HCT116 (cell line): ENCODE results near the gene MRPS23. TPM values are rescaled to one million over a fixed set of nuclear protein-coding genes. Genes with fewer than 3 reads are reported as not detected.

Experiments used
- ATAC-seq: fragments of 200-7000 bp; cut with Tn5 transposase; 2 replicates; pipeline ENCODE4 v1.9.1; 2020; ENCODE audit warnings: mild to moderate bottlenecking, moderate library complexity
- BruUV-seq: library from RNA; stranded (reverse); fragments of 400-500 nt; replicated peaks from 2 replicates; lab custom pipeline; 2021; lab: Mats Ljungman, UMichigan
- CTCF ChIA-PET: fragments of 300-600 bp; sonication (Branson Sonifier 250); formaldehyde crosslinking; loops from one replicate; lab custom pipeline; 2021; ENCODE audit warnings: antibody characterized with exemption; lab: Charles Lee
- POLR2A ChIA-PET: fragments of 300-600, 350-600 bp; sonication (Branson Sonifier 250); formaldehyde crosslinking; loops from one replicate; lab custom pipeline; 2021; ENCODE audit warnings: antibody characterized with exemption; lab: Charles Lee
- RAD21 ChIA-PET, 2 experiments: fragments of 300-600 bp; sonication (Branson Sonifier 250); formaldehyde crosslinking; loops; one replicate each; lab custom pipeline; 2023; ENCODE audit warnings: low total read pairs in 2 of 2; ENCODE audit not compliant: uncharacterized antibody in 2 of 2, unreplicated experiment in 2 of 2, low non-redundant PET in 1 of 2; lab: Charles Lee
- DNase-seq: peaks from one replicate; pipeline ENCODE4 v3.0.0-alpha.2; 2010; ENCODE audit warnings: low read depth, low spot score
- H2AFZ ChIP-seq: fragments of 200-600 bp; shearing (Covaris generic), sonication (generic); 2 replicates; pipeline ENCODE4 v1.6.1; 2017; ENCODE audit warnings: low read depth, mixed run types, mixed read lengths, antibody characterized with exemption, low read length; ENCODE audit not compliant: poor library complexity, severe bottlenecking
- H3K27ac ChIP-seq: 2 replicates; pipeline ENCODE4 v1.5.1; 2012; ENCODE audit warnings: low read depth, low read length
- H3K27me3 ChIP-seq: fragments of 200-600 bp; sonication (generic); 2 replicates; pipeline ENCODE4 v1.6.1; 2016; ENCODE audit warnings: mixed run types, low read length, mixed read lengths; ENCODE audit not compliant: insufficient read depth
- H3K36me3 ChIP-seq, 2 experiments: fragments of 200-500 bp in 1 of 2; fragments of 200-600 bp in 1 of 2; sonication (Bioruptor generic) in 1 of 2; sonication (generic) in 1 of 2; 2 replicates each; pipeline versions ENCODE4 v1.5.1 to v1.6.1; 2014 to 2016; ENCODE audit warnings: low read length in 2 of 2, inconsistent platforms in 1 of 2, mixed read lengths in 1 of 2, mixed run types in 1 of 2; ENCODE audit not compliant: insufficient read depth in 2 of 2, control insufficient read depth in 1 of 2
- H3K4me1 ChIP-seq, 2 experiments: fragments of 200-600 bp in 1 of 2; sonication (generic) in 1 of 2; 2 replicates each; pipeline versions ENCODE4 v1.5.1 to v1.6.1; 2012 to 2017; ENCODE audit warnings: low read length in 2 of 2, inconsistent platforms in 1 of 2, mild to moderate bottlenecking in 1 of 2, mixed read lengths in 1 of 2, mixed run types in 1 of 2, moderate library complexity in 1 of 2; ENCODE audit not compliant: insufficient read depth in 2 of 2, control insufficient read depth in 1 of 2
- H3K4me2 ChIP-seq: fragments of 200-600 bp; sonication (generic); 2 replicates; pipeline ENCODE4 v1.6.1; 2017; ENCODE audit warnings: mixed run types, low read length, mixed read lengths
- H3K4me3 ChIP-seq, 2 experiments: fragments of 200-600 bp in 1 of 2; sonication (generic) in 1 of 2; replicated peaks in 1 of 2; 2 replicates each; pipeline ENCODE4 v1.5.1; 2011 to 2016; ENCODE audit warnings: low read length in 2 of 2, control low read depth in 1 of 2, low read depth in 1 of 2, mild to moderate bottlenecking in 1 of 2, mixed read lengths in 1 of 2, mixed run types in 1 of 2
- H3K79me2 ChIP-seq: fragments of 200-600 bp; sonication (generic); 2 replicates; pipeline ENCODE4 v1.6.1; 2017; ENCODE audit warnings: mild to moderate bottlenecking, mixed run types, low read length, moderate library complexity, mixed read lengths; ENCODE audit not compliant: insufficient read depth
- H3K9ac ChIP-seq: fragments of 200-600 bp; sonication (generic); 2 replicates; pipeline ENCODE4 v1.6.1; 2016; ENCODE audit warnings: low read length, mixed read lengths
- H3K9me2 ChIP-seq: fragments of 200-600 bp; sonication (generic), shearing (Covaris generic); 2 replicates; pipeline ENCODE4 v1.6.1; 2017; ENCODE audit warnings: mixed run types, mild to moderate bottlenecking, moderate library complexity; ENCODE audit not compliant: insufficient read depth
- H3K9me3 ChIP-seq, 2 experiments: fragments of 200-500 bp in 1 of 2; fragments of 200-600 bp in 1 of 2; sonication (Bioruptor generic) in 1 of 2; sonication (generic) in 1 of 2; 2 replicates each; pipeline ENCODE4 v1.6.1; 2014 to 2017; ENCODE audit warnings: low read length in 2 of 2, mixed read lengths in 2 of 2, inconsistent platforms in 1 of 2, low read depth in 1 of 2, mild to moderate bottlenecking in 1 of 2, mixed run types in 1 of 2, moderate library complexity in 1 of 2; ENCODE audit not compliant: control insufficient read depth in 1 of 2, insufficient read depth in 1 of 2
- H4K20me1 ChIP-seq: fragments of 200-600 bp; sonication (generic), shearing (Covaris generic); 2 replicates; pipeline ENCODE4 v1.6.1; 2017; ENCODE audit warnings: mixed run types, mild to moderate bottlenecking, moderate library complexity; ENCODE audit not compliant: insufficient read depth
- CEBPB ChIP-seq: IDR thresholded peaks from 2 replicates; pipeline ENCODE4 v1.6.1; 2012; ENCODE audit warnings: low read depth
- EGR1 ChIP-seq: IDR thresholded peaks from 2 replicates; pipeline ENCODE4 v1.6.1; 2012; ENCODE audit warnings: low read depth
- POLR2AphosphoS5 ChIP-seq: IDR thresholded peaks from 2 replicates; pipeline ENCODE4 v1.6.1; 2011; ENCODE audit warnings: mild to moderate bottlenecking, low read depth, low read length, moderate library complexity
- TCF7L2 ChIP-seq: IDR thresholded peaks from 2 replicates; pipeline ENCODE4 v1.7.0; 2011; ENCODE audit warnings: borderline replicate concordance, inconsistent platforms; ENCODE audit not compliant: insufficient read depth, insufficient read length; ENCODE audit errors: extremely low read depth
- YY1 ChIP-seq: IDR thresholded peaks from 2 replicates; pipeline ENCODE4 v1.6.1; 2011; ENCODE audit warnings: low read length, low read depth, moderate library complexity, mild to moderate bottlenecking; ENCODE audit not compliant: insufficient replicate concordance; ENCODE audit errors: extremely low read depth
- intact Hi-C: fragments of 100-400 bp; cut with micrococcal nuclease; formaldehyde crosslinking; loops from 2 replicates; pipeline ENCODE4 v1.10.0; 2022
- total RNA-seq: library from RNA; stranded (reverse); gene quantifications from one replicate; pipeline ENCODE4 v1.2.1, GENCODE V29; 2021; ENCODE audit not compliant: unreplicated experiment
- TF ChIP-seq, protein P1 (sequence below), 3 experiments: fragments of 200-600 bp in 1 of 3; sonication (generic) in 1 of 3; IDR thresholded peaks in 2 of 3; conservative IDR thresholded peaks in 1 of 3; 2 replicates each; pipeline ENCODE4 v1.5.1; 2012 to 2017; ENCODE audit warnings: low read depth in 2 of 3, low read length in 2 of 3, antibody characterized with exemption in 1 of 3, borderline replicate concordance in 1 of 3, control low read depth in 1 of 3, mild to moderate bottlenecking in 1 of 3, mixed read lengths in 1 of 3, mixed run types in 1 of 3, moderate library complexity in 1 of 3; ENCODE audit not compliant: insufficient read depth in 1 of 3
- TF ChIP-seq, protein P2 (sequence below): IDR thresholded peaks from 2 replicates; pipeline ENCODE4 v1.6.1; 2012; ENCODE audit warnings: low read depth

MRPS23 gene
- total RNA-seq, 1 experiment from 2014 or later = 109 TPM

DNA sequence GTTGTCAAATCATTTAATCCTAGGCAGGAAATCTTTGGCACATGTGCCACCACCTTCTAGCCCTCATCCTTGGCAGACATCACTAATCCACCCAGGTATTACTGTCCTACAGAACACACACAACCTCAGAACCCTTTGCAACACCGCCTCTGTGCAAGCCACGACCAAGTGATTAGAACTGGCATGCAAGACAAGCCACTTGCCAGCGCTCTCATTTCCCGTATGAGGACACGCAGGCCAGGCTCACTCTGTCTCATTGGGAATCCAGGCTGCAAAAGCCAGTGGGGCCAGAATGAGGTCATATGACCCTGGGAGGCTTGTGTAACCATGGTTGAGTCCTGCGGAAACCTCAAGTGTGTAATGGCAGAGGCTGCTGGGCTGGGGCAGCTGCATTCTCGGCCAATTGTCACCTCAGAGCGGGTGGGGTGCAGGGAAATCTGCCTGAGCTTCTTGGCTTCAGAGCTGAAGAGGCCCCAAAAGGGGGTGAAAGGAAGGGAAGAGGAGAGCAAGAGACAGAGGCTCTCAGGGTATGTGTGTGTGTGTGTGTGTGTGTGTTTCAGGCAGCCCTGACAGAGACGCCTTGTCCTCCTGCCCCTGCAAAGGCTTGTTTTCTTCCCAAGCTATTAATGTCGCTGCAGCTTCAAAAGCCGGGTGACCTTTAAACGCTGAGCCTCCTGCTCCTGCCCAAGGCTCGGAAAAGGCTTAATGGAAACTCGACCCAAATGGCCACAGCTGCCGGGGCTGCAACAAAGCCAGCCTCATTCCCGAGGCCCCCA is 43.2 kb upstream of the MRPS23 start:
- no peaks in the 10 kb centered on the region; a peak in 1 of 4 replicates for H3K36me3 ChIP-seq
- H3K9me3 ChIP-seq = no peaks in the 10 kb centered on the region; a peak in 1 of 4 replicates
- POLR2A ChIA-PET = interaction anchor here (0.6 to 1.8 kb wide), 10 partner anchors 10 to 114 kb away, joined by 3 to 11 read pairs (median 4); partner anchors contain the start of genes CUEDC1 and SRSF1
- H3K27me3 ChIP-seq = no peaks in the 10 kb centered on the region
- H3K9me2 ChIP-seq = no peaks in the 10 kb centered on the region
- peak; percentile 75 for DNase-seq
- H3K4me3 ChIP-seq = peak overlapping the region; percentile 27 to 40
- peaks cover 43% of the 10 kb centered on the region for H3K79me2 ChIP-seq
- intact Hi-C loops = loop anchor here (1.0 kb wide), 3 partner anchors 25 to 102 kb away; no protein-coding TSS in a partner anchor
- peak overlapping the region; percentile 62 for H3K9ac ChIP-seq
- TF ChIP-seq TCF7L2 (peak; percentile 41), YY1 (peak; percentile 23), POLR2AphosphoS5 (peak; percentile 11; the same call in 1 of the 2 replicates), CEBPB (no peak), EGR1 (no peak)
- TF ChIP-seq, protein P1, sequence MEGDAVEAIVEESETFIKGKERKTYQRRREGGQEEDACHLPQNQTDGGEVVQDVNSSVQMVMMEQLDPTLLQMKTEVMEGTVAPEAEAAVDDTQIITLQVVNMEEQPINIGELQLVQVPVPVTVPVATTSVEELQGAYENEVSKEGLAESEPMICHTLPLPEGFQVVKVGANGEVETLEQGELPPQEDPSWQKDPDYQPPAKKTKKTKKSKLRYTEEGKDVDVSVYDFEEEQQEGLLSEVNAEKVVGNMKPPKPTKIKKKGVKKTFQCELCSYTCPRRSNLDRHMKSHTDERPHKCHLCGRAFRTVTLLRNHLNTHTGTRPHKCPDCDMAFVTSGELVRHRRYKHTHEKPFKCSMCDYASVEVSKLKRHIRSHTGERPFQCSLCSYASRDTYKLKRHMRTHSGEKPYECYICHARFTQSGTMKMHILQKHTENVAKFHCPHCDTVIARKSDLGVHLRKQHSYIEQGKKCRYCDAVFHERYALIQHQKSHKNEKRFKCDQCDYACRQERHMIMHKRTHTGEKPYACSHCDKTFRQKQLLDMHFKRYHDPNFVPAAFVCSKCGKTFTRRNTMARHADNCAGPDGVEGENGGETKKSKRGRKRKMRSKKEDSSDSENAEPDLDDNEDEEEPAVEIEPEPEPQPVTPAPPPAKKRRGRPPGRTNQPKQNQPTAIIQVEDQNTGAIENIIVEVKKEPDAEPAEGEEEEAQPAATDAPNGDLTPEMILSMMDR (IDR thresholded peaks at IDR 0.05 in 2 of 3, conservative IDR thresholded peaks at IDR 0.05 in 1 of 3; ENCODE audit: borderline replicate concordance in 1 of 3, insufficient read depth in 1 of 3, low read depth in 2 of 3, low read length in 2 of 3) = no peak
- TF ChIP-seq, protein P2, sequence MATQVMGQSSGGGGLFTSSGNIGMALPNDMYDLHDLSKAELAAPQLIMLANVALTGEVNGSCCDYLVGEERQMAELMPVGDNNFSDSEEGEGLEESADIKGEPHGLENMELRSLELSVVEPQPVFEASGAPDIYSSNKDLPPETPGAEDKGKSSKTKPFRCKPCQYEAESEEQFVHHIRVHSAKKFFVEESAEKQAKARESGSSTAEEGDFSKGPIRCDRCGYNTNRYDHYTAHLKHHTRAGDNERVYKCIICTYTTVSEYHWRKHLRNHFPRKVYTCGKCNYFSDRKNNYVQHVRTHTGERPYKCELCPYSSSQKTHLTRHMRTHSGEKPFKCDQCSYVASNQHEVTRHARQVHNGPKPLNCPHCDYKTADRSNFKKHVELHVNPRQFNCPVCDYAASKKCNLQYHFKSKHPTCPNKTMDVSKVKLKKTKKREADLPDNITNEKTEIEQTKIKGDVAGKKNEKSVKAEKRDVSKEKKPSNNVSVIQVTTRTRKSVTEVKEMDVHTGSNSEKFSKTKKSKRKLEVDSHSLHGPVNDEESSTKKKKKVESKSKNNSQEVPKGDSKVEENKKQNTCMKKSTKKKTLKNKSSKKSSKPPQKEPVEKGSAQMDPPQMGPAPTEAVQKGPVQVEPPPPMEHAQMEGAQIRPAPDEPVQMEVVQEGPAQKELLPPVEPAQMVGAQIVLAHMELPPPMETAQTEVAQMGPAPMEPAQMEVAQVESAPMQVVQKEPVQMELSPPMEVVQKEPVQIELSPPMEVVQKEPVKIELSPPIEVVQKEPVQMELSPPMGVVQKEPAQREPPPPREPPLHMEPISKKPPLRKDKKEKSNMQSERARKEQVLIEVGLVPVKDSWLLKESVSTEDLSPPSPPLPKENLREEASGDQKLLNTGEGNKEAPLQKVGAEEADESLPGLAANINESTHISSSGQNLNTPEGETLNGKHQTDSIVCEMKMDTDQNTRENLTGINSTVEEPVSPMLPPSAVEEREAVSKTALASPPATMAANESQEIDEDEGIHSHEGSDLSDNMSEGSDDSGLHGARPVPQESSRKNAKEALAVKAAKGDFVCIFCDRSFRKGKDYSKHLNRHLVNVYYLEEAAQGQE = no peak
- H4K20me1 ChIP-seq = no peaks in the 10 kb centered on the region
- H3K4me1 ChIP-seq = peaks cover 72 to 87% of the 10 kb centered on the region in 2 experiments
- ATAC-seq = peak; percentile 69
- no TSS peak for BruUV-seq
- RAD21 ChIA-PET = interaction anchor here (0.8 to 1.8 kb wide), 10 partner anchors 10 to 94 kb away, joined by 3 to 10 read pairs (median 4); partner anchors contain the start of genes CUEDC1 (in 1 of the 2) and MRPS23 (in 1 of the 2)
- peak overlapping the region; percentile 71 for H3K4me2 ChIP-seq
- CTCF ChIA-PET = interaction anchor here (0.6 to 2.9 kb wide), 24 partner anchors 7 to 107 kb away, joined by 3 to 14 read pairs (median 6); partner anchors contain the start of genes CUEDC1, MRPS23 and VEZF1
- peak overlapping the region; percentile 82 for H3K27ac ChIP-seq
- H2AFZ ChIP-seq = no peak overlapping the region
